HepG2 (cell line): Measurements from ENCODE around the gene IFT57. TPM values are rescaled to one million over a fixed set of nuclear protein-coding genes. Genes with fewer than 3 reads are reported as not detected.

Experiments
- ATAC-seq: fragments of 200-7000 bp; cut with Tn5 transposase; 3 replicates; pipeline ENCODE4 v1.9.1; 2020; ENCODE audit warnings: mild to moderate bottlenecking, moderate library complexity
- BruUV-seq: library from RNA; stranded (reverse); fragments of 400-500 nt; replicated peaks from 2 replicates; lab custom pipeline; 2021; lab: Mats Ljungman, UMichigan
- CTCF ChIA-PET: fragments of 300-600 bp; formaldehyde crosslinking; extraction: SDS; loops from one replicate; lab custom pipeline; 2021; ENCODE audit warnings: low total read pairs, inconsistent platforms, low intra/inter-chr PET ratio; lab: Yijun Ruan, JAX
- POLR2A ChIA-PET: fragments of 350-600 bp; sonication (Branson Sonifier 250); formaldehyde crosslinking; loops from one replicate; lab custom pipeline; 2020; ENCODE audit warnings: antibody characterized with exemption, inconsistent platforms; lab: Yijun Ruan, JAX
- DNase-seq: peaks from one replicate; pipeline ENCODE4 v3.0.0-alpha.2; 2015; ENCODE audit warnings: low spot score
- FAIRE-seq: peaks from 3 replicates; lab custom pipeline; 2011; peaks lifted over from hg19 to GRCh38; lab: Jason Lieb, UNC
- H2AFZ ChIP-seq: one replicate; pipeline ENCODE4 v1.6.1; 2011; ENCODE audit warnings: low read length, inconsistent platforms
- H3K27ac ChIP-seq: fragments of 300-600 bp; 3 replicates; pipeline ENCODE4 v1.8.0; 2011; ENCODE audit warnings: mixed run types, mild to moderate bottlenecking, mixed read lengths, low read length, inconsistent platforms; ENCODE audit not compliant: insufficient read depth; ENCODE audit errors: extremely low read length
- H3K27me3 ChIP-seq, 2 experiments: fragments of 200-600 bp in 1 of 2; 2 replicates in 1 of 2; 3 replicates in 1 of 2; pipeline versions ENCODE4 v1.6.0 to v1.8.0; 2011; ENCODE audit warnings: low read length in 2 of 2, mild to moderate bottlenecking in 2 of 2, moderate library complexity in 2 of 2, inconsistent platforms in 1 of 2; ENCODE audit not compliant: insufficient read depth in 2 of 2, control insufficient read depth in 1 of 2
- H3K36me3 ChIP-seq, 2 experiments: fragments of 200-600 bp in 1 of 2; replicated peaks in 1 of 2; 2 replicates in 1 of 2; 3 replicates in 1 of 2; pipeline versions ENCODE4 v1.5.1 to v1.8.0; 2011; ENCODE audit warnings: low read length in 2 of 2, inconsistent platforms in 1 of 2; ENCODE audit not compliant: insufficient read depth in 2 of 2, control insufficient read depth in 1 of 2
- H3K4me1 ChIP-seq: 2 replicates; pipeline ENCODE4 v1.5.1; 2012; ENCODE audit warnings: low read length, inconsistent platforms; ENCODE audit not compliant: insufficient read depth
- H3K4me2 ChIP-seq: 2 replicates; pipeline ENCODE4 v1.6.0; 2011; ENCODE audit warnings: low read depth, low read length, inconsistent platforms
- H3K4me3 ChIP-seq, 3 experiments: fragments of 200-600 bp in 1 of 3; sonication (generic), shearing (Covaris generic) in 1 of 3; replicated peaks in 1 of 3; 2 replicates each; pipeline ENCODE4 v1.5.1; 2011 to 2016; ENCODE audit warnings: low read length in 3 of 3, inconsistent platforms in 2 of 3, low read depth in 2 of 3, mild to moderate bottlenecking in 2 of 3, control low read depth in 1 of 3, mixed read lengths in 1 of 3; ENCODE audit not compliant: insufficient read depth in 1 of 3
- H3K79me2 ChIP-seq: one replicate; pipeline ENCODE4 v1.6.1; 2011; ENCODE audit warnings: low read length, inconsistent platforms; ENCODE audit not compliant: insufficient read depth
- H3K9ac ChIP-seq: 2 replicates; pipeline ENCODE4 v1.6.0; 2011; ENCODE audit warnings: mild to moderate bottlenecking, low read depth, low read length, inconsistent platforms; ENCODE audit not compliant: insufficient read depth
- H3K9me3 ChIP-seq: 2 replicates; pipeline ENCODE4 v1.5.1; 2012; ENCODE audit warnings: mild to moderate bottlenecking, low read length
- H4K20me1 ChIP-seq: 2 replicates; pipeline ENCODE4 v1.6.0; 2011; ENCODE audit warnings: inconsistent platforms, mild to moderate bottlenecking, low read length, moderate library complexity; ENCODE audit not compliant: insufficient read depth
- HNF1B ChIP-seq: sonication (generic); formaldehyde crosslinking; IDR thresholded peaks from 2 replicates; pipeline ENCODE4 v1.5.1; 2020; ENCODE audit warnings: mild to moderate bottlenecking, moderate library complexity, missing genetic modification reagents
- ZNF597 ChIP-seq: sonication (generic); formaldehyde crosslinking; IDR thresholded peaks from 2 replicates; pipeline ENCODE4 v1.5.0; 2020; ENCODE audit warnings: missing genetic modification reagents
- ZNF609 ChIP-seq: sonication (generic); formaldehyde crosslinking; IDR thresholded peaks from 2 replicates; pipeline ENCODE4 v1.4.0; 2020; ENCODE audit warnings: mild to moderate bottlenecking, missing genetic modification reagents, borderline replicate concordance
- WGBS: methylation state at CpG from one replicate; pipeline ENCODE4 v1.1.6; 2017; ENCODE audit warnings: low lambda C conversion rate; 5-methylcytosine and 5-hydroxymethylcytosine counted together
- in situ Hi-C: cut with HindIII; loops from 2 replicates; pipeline ENCODE4 v1.10.0; 2017; ENCODE audit warnings: low pct_unique_long_range_greater_than_20kb; ENCODE audit not compliant: extremely low pct_ligation_motif_present
- intact Hi-C: fragments of 100-400 bp; cut with micrococcal nuclease; formaldehyde crosslinking; loops from one replicate; pipeline ENCODE4 v1.10.0; 2022; ENCODE audit not compliant: unreplicated experiment
- polyA plus RNA-seq, 8 experiments: library from polyadenylated mRNA; depleted of rRNA in 3 of 8; stranded (reverse) in 7 of 8; unstranded in 1 of 8; fragments of >200 nt; fragmentation: Illumina TruSeq in 4 of 8; extraction: Trizol in 4 of 8; gene quantifications; 2 replicates each; pipeline versions ENCODE4 v1.2.1 to v1.2.3, GENCODE V29; 2011 to 2016; ENCODE audit warnings: low read depth in 4 of 8, missing spikeins in 1 of 8, mixed read lengths in 1 of 8; ENCODE audit not compliant: insufficient read depth in 1 of 8
- total RNA-seq, 5 experiments: library from RNA; depleted of rRNA; stranded (reverse); fragments of >200 nt; fragmentation: Illumina TruSeq; extraction: Trizol; gene quantifications; 2 replicates each; pipeline ENCODE4 v1.2.3, GENCODE V29; 2016; ENCODE audit warnings: low read depth in 1 of 5
- TF ChIP-seq, protein P1 (sequence below): IDR thresholded peaks from 2 replicates; pipeline ENCODE4 v1.6.1; 2016; ENCODE audit warnings: missing genetic modification reagents, missing compliant biosample characterization

IFT57 gene
- total and polyA plus RNA-seq, 2 of the 13 experiments (the other 11 are each of a cell fraction or from before 2014, with no cell fraction given) = 5.5 to 14.5 TPM

DNA sequence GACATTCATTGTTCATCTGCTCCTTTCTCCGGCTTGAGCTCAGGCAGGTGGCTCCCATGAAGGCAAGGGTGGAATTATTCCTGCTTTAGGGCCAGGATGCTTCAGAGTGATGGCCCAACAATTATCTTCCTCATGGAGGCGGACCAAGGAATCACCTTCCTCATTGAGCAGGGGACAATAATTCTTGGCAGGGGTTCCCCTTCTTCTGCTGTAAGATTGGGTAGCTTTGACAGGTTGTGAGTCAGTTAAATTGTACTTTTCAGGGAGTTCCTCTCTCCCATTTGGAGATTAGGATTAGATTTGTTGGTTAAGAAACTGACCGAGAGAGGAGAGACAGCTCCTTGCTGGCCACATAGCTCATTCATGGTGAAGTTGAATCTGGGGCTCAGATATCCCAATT is 99.9 kb downstream of the IFT57 start (continued):
- TF ChIP-seq ZNF609 (CRISPR knock-in tag) = no peak

DNA sequence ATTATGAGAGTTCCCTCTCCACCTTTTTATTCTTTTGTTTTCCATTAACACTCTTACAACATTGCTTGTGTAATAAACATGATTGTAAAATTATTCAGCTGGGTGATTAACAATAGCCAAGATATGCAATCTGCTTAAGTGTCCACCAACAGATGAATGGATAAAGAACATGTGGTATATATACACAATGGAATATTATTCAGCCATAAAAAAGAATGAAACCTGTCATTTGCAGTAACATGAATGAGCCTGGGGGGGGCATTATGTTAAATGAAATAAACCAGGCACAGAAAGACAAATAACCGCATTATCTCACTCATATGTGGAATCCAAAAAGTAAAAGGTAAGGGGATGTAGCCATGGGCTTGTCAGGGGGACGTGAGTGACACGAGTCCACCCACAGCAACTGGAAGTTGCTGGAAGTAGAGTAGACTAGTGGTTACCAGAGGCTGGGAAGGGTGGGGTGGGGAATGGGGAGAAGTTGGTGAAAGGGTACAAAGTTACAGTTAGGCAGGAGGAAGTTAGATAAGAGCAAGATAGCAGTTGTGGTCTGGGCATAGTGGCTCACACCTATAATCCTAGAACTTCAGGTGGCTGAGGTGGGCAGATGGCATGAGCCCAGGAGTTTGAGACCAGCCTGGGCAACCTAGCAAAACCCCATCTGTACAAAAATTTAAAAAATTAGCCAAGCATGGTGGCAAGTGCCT is 102.7 kb downstream of the IFT57 start:
- H3K4me3 ChIP-seq = no peak overlapping the region
- in situ Hi-C loops (no loop called here), intact Hi-C loops (no loop called here)
- H3K79me2 ChIP-seq = no peaks in the 10 kb centered on the region
- H3K27ac ChIP-seq = no peak overlapping the region
- ChIA-PET POLR2A (no interaction called here), CTCF (no interaction called here)
- H3K4me2 ChIP-seq = no peak overlapping the region
- no peaks in the 10 kb centered on the region; a peak in 2 of 5 replicates for H3K27me3 ChIP-seq
- H3K9me3 ChIP-seq = no peaks in the 10 kb centered on the region
- no peaks in the 10 kb centered on the region for H3K36me3 ChIP-seq
- H3K9ac ChIP-seq = no peak overlapping the region
- no TSS peak for BruUV-seq
- H4K20me1 ChIP-seq = no peaks in the 10 kb centered on the region
- H2AFZ ChIP-seq = no peak overlapping the region
- FAIRE-seq = no peak
- TF ChIP-seq, protein P1, sequence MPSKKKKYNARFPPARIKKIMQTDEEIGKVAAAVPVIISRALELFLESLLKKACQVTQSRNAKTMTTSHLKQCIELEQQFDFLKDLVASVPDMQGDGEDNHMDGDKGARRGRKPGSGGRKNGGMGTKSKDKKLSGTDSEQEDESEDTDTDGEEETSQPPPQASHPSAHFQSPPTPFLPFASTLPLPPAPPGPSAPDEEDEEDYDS (CRISPR knock-in tag) = no peak
- TF ChIP-seq ZNF597 (CRISPR knock-in tag) (no peak), HNF1B (CRISPR knock-in tag) (no peak)
- no peak for ATAC-seq
- H3K4me1 ChIP-seq = no peaks in the 10 kb centered on the region
- 27% methylated on average over 3 of the region's 3 CpGs for WGBS
- DNase-seq = no peak
